HepG2 (cell line): ENCODE data around the gene CENPM. TPM values are rescaled to one million over a fixed set of nuclear protein-coding genes. Genes with fewer than 3 reads are reported as not detected.
A peak's percentile ranks its signal among the peaks of the same experiment; 100 is the strongest.

Experiments
- ATAC-seq: fragments of 200-7000 bp; cut with Tn5 transposase; 3 replicates; pipeline ENCODE4 v1.9.1; 2020; ENCODE audit warnings: mild to moderate bottlenecking, moderate library complexity
- BruUV-seq: library from RNA; stranded (reverse); fragments of 400-500 nt; replicated peaks from 2 replicates; lab custom pipeline; 2021; lab: Mats Ljungman, UMichigan
- CTCF ChIA-PET: fragments of 300-600 bp; formaldehyde crosslinking; extraction: SDS; loops from one replicate; lab custom pipeline; 2021; ENCODE audit warnings: low total read pairs, inconsistent platforms, low intra/inter-chr PET ratio; lab: Yijun Ruan, JAX
- POLR2A ChIA-PET: fragments of 350-600 bp; sonication (Branson Sonifier 250); formaldehyde crosslinking; loops from one replicate; lab custom pipeline; 2020; ENCODE audit warnings: antibody characterized with exemption, inconsistent platforms; lab: Yijun Ruan, JAX
- DNase-seq: peaks from one replicate; pipeline ENCODE4 v3.0.0-alpha.2; 2015; ENCODE audit warnings: low spot score
- FAIRE-seq: peaks from 3 replicates; lab custom pipeline; 2011; peaks lifted over from hg19 to GRCh38; lab: Jason Lieb, UNC
- H2AFZ ChIP-seq: one replicate; pipeline ENCODE4 v1.6.1; 2011; ENCODE audit warnings: low read length, inconsistent platforms
- H3K27ac ChIP-seq: fragments of 300-600 bp; 3 replicates; pipeline ENCODE4 v1.8.0; 2011; ENCODE audit warnings: mixed run types, mild to moderate bottlenecking, mixed read lengths, low read length, inconsistent platforms; ENCODE audit not compliant: insufficient read depth; ENCODE audit errors: extremely low read length
- H3K27me3 ChIP-seq, 2 experiments: fragments of 200-600 bp in 1 of 2; 2 replicates in 1 of 2; 3 replicates in 1 of 2; pipeline versions ENCODE4 v1.6.0 to v1.8.0; 2011; ENCODE audit warnings: low read length in 2 of 2, mild to moderate bottlenecking in 2 of 2, moderate library complexity in 2 of 2, inconsistent platforms in 1 of 2; ENCODE audit not compliant: insufficient read depth in 2 of 2, control insufficient read depth in 1 of 2
- H3K36me3 ChIP-seq, 2 experiments: fragments of 200-600 bp in 1 of 2; replicated peaks in 1 of 2; 2 replicates in 1 of 2; 3 replicates in 1 of 2; pipeline versions ENCODE4 v1.5.1 to v1.8.0; 2011; ENCODE audit warnings: low read length in 2 of 2, inconsistent platforms in 1 of 2; ENCODE audit not compliant: insufficient read depth in 2 of 2, control insufficient read depth in 1 of 2
- H3K4me1 ChIP-seq: 2 replicates; pipeline ENCODE4 v1.5.1; 2012; ENCODE audit warnings: low read length, inconsistent platforms; ENCODE audit not compliant: insufficient read depth
- H3K4me2 ChIP-seq: 2 replicates; pipeline ENCODE4 v1.6.0; 2011; ENCODE audit warnings: low read depth, low read length, inconsistent platforms
- H3K4me3 ChIP-seq, 3 experiments: fragments of 200-600 bp in 1 of 3; sonication (generic), shearing (Covaris generic) in 1 of 3; replicated peaks in 1 of 3; 2 replicates each; pipeline ENCODE4 v1.5.1; 2011 to 2016; ENCODE audit warnings: low read length in 3 of 3, inconsistent platforms in 2 of 3, low read depth in 2 of 3, mild to moderate bottlenecking in 2 of 3, control low read depth in 1 of 3, mixed read lengths in 1 of 3; ENCODE audit not compliant: insufficient read depth in 1 of 3
- H3K79me2 ChIP-seq: one replicate; pipeline ENCODE4 v1.6.1; 2011; ENCODE audit warnings: low read length, inconsistent platforms; ENCODE audit not compliant: insufficient read depth
- H3K9ac ChIP-seq: 2 replicates; pipeline ENCODE4 v1.6.0; 2011; ENCODE audit warnings: mild to moderate bottlenecking, low read depth, low read length, inconsistent platforms; ENCODE audit not compliant: insufficient read depth
- H3K9me3 ChIP-seq: 2 replicates; pipeline ENCODE4 v1.5.1; 2012; ENCODE audit warnings: mild to moderate bottlenecking, low read length
- H4K20me1 ChIP-seq: 2 replicates; pipeline ENCODE4 v1.6.0; 2011; ENCODE audit warnings: inconsistent platforms, mild to moderate bottlenecking, low read length, moderate library complexity; ENCODE audit not compliant: insufficient read depth
- WIZ ChIP-seq: sonication (generic); formaldehyde crosslinking; IDR thresholded peaks from 2 replicates; pipeline ENCODE4 v1.5.1; 2020; ENCODE audit warnings: mild to moderate bottlenecking, missing genetic modification reagents
- ZNF264 ChIP-seq: sonication (generic); formaldehyde crosslinking; IDR thresholded peaks from 2 replicates; pipeline ENCODE4 v1.4.0; 2020; ENCODE audit warnings: missing genetic modification reagents
- WGBS: methylation state at CpG from one replicate; pipeline ENCODE4 v1.1.6; 2017; ENCODE audit warnings: low lambda C conversion rate; 5-methylcytosine and 5-hydroxymethylcytosine counted together
- in situ Hi-C: cut with HindIII; loops from 2 replicates; pipeline ENCODE4 v1.10.0; 2017; ENCODE audit warnings: low pct_unique_long_range_greater_than_20kb; ENCODE audit not compliant: extremely low pct_ligation_motif_present
- intact Hi-C: fragments of 100-400 bp; cut with micrococcal nuclease; formaldehyde crosslinking; loops from one replicate; pipeline ENCODE4 v1.10.0; 2022; ENCODE audit not compliant: unreplicated experiment
- polyA plus RNA-seq, 8 experiments: library from polyadenylated mRNA; depleted of rRNA in 3 of 8; stranded (reverse) in 7 of 8; unstranded in 1 of 8; fragments of >200 nt; fragmentation: Illumina TruSeq in 4 of 8; extraction: Trizol in 4 of 8; gene quantifications; 2 replicates each; pipeline versions ENCODE4 v1.2.1 to v1.2.3, GENCODE V29; 2011 to 2016; ENCODE audit warnings: low read depth in 4 of 8, missing spikeins in 1 of 8, mixed read lengths in 1 of 8; ENCODE audit not compliant: insufficient read depth in 1 of 8
- total RNA-seq, 5 experiments: library from RNA; depleted of rRNA; stranded (reverse); fragments of >200 nt; fragmentation: Illumina TruSeq; extraction: Trizol; gene quantifications; 2 replicates each; pipeline ENCODE4 v1.2.3, GENCODE V29; 2016; ENCODE audit warnings: low read depth in 1 of 5
- TF ChIP-seq, protein P1 (sequence below): sonication (generic); formaldehyde crosslinking; IDR thresholded peaks from 2 replicates; pipeline ENCODE4 v1.4.0; 2020; ENCODE audit warnings: mild to moderate bottlenecking, missing genetic modification reagents
- TF ChIP-seq, protein P2 (sequence below): sonication (generic); formaldehyde crosslinking; IDR thresholded peaks from 2 replicates; pipeline ENCODE4 v1.8.0; 2022; ENCODE audit warnings: missing genetic modification reagents, mild to moderate bottlenecking, inconsistent platforms, borderline replicate concordance
- TF ChIP-seq, protein P3 (sequence below): sonication (generic); formaldehyde crosslinking; IDR thresholded peaks from 2 replicates; pipeline ENCODE4 v1.9.0; 2022; ENCODE audit warnings: missing genetic modification reagents, mild to moderate bottlenecking, borderline replicate concordance
- TF ChIP-seq, protein P4 (sequence below): IDR thresholded peaks from 2 replicates; pipeline ENCODE4 v1.6.1; 2016; ENCODE audit warnings: missing genetic modification reagents, missing compliant biosample characterization

Gene CENPM
- total and polyA plus RNA-seq, 2 of the 13 experiments (the other 11 are each of a cell fraction or from before 2014, with no cell fraction given): 11.2 to 37.3 TPM

DNA sequence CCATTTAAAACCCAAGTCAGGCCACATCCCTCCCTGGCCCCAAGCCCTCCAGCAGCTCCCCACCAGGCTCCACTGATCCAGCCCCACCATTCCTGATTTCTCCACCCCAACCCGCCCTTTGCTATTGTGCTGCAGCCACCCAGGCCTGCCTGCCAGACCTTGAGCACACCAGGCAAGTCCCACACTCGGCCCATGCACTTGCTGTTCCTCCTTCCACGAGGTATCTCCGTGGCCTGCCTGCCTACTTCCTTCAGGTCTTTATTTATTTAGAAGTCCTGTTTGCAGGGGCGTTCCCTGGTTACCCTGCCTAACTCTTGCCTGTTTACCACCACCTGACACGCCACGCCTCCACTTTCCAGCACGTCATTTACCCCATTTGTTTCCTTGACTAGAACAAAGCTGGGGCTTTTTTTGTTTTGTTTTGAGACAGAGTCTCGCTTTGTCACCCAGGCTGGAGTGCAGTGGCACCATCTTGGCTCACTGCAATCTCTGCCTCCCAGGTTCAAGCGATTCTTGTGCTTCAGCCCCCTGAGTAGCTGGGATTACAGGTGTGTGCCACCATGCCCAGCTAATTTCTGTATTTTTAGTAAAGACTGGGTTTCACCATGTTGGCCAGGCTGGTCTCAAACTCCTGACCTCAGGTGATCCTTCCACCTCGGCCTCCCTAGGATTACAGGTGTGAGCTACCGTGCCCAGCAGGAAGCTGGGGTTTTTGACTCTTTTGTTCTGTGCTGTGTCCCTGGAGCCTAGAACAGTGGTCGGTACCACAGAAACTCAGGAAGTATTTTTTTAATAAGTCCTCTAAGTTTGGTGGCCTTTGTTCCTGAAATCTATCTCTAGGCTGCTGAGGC is 6.7 kb downstream of the CENPM start:
- DNase-seq (no peak), FAIRE-seq (no peak), ATAC-seq (no peak)
- Histone ChIP-seq H3K27ac (no peak overlapping the region), H2AFZ (no peak overlapping the region), H3K4me2 (no peak overlapping the region), H3K9ac (no peak overlapping the region), H3K36me3 (peaks cover 11 to 49% of the 10 kb centered on the region in 2 experiments), H3K79me2 (peaks cover 4% of the 10 kb centered on the region), H3K9me3 (no peaks in the 10 kb centered on the region), H3K4me3 (no peak overlapping the region), H3K27me3 (no peaks in the 10 kb centered on the region), H3K4me1 (peaks cover 24% of the 10 kb centered on the region), H4K20me1 (no peaks in the 10 kb centered on the region)
- BruUV-seq: no TSS peak
- ChIA-PET CTCF (interaction anchor here (1.7 to 2.7 kb wide), 3 partner anchors 117 to 243 kb away, joined by 15 to 22 read pairs (median 16); no protein-coding TSS in a partner anchor), POLR2A (interaction anchor here (1.3 to 1.5 kb wide), 2 partner anchors 108 to 140 kb away, joined by 4 read pairs; partner anchors contain the start of genes CCDC134 and SREBF2)
- intact Hi-C loops (no loop called here), in situ Hi-C loops (loop anchor here (5.0 kb wide), 1 partner anchor 243 kb away; the partner anchor contains the start of gene MEI1)
- 93% methylated on average over 13 of the region's 13 CpGs for WGBS
- TF ChIP-seq, protein P1, sequence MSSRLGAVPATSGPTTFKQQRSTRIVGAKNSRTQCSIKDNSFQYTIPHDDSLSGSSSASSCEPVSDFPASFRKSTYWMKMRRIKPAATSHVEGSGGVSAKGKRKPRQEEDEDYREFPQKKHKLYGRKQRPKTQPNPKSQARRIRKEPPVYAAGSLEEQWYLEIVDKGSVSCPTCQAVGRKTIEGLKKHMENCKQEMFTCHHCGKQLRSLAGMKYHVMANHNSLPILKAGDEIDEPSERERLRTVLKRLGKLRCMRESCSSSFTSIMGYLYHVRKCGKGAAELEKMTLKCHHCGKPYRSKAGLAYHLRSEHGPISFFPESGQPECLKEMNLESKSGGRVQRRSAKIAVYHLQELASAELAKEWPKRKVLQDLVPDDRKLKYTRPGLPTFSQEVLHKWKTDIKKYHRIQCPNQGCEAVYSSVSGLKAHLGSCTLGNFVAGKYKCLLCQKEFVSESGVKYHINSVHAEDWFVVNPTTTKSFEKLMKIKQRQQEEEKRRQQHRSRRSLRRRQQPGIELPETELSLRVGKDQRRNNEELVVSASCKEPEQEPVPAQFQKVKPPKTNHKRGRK (CRISPR knock-in tag): peak; percentile 94
- no peak for TF ChIP-seq ZNF264 (CRISPR knock-in tag)

DNA sequence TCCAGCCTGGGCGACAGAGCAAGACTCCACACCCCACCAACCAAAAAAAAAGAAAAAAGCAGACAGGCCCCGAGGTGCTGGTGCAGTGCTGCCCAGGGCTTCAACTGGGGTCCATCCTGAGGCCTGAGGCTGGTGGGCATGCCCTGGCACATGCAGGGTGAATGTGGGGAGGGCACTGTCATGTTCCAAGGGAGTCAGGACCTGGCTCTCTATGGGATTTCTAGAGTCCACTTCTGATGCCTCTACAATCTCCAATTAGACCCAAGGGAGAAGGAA is 10.1 kb downstream of the CENPM start:
- Histone ChIP-seq H4K20me1 (no peaks in the 10 kb centered on the region), H3K27ac (no peak overlapping the region), H3K4me2 (no peak overlapping the region), H3K4me3 (no peak overlapping the region), H3K79me2 (no peaks in the 10 kb centered on the region), H3K9ac (no peak overlapping the region), H3K4me1 (peaks cover 7% of the 10 kb centered on the region), H3K36me3 (peaks cover 9 to 25% of the 10 kb centered on the region in 2 experiments; a peak in 4 of 5 replicates), H3K27me3 (no peaks in the 10 kb centered on the region), H3K9me3 (no peaks in the 10 kb centered on the region), H2AFZ (no peak overlapping the region)
- TF ChIP-seq, protein P2, sequence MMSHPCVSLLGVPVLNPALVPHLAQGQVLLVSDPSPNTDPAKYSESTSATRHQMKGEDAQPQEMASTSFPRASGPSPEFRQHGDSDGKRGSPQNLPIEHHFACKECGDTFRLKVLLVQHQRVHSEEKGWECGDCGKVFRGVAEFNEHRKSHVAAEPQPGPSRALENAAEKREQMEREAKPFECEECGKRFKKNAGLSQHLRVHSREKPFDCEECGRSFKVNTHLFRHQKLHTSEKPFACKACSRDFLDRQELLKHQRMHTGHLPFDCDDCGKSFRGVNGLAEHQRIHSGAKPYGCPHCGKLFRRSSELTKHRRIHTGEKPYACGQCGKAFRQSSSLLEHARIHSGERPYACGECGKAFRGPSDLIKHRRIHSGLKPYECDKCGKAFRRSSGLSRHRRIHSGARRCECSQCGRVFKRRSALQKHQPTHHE (CRISPR knock-in tag): no peak
- TF ChIP-seq, protein P3, sequence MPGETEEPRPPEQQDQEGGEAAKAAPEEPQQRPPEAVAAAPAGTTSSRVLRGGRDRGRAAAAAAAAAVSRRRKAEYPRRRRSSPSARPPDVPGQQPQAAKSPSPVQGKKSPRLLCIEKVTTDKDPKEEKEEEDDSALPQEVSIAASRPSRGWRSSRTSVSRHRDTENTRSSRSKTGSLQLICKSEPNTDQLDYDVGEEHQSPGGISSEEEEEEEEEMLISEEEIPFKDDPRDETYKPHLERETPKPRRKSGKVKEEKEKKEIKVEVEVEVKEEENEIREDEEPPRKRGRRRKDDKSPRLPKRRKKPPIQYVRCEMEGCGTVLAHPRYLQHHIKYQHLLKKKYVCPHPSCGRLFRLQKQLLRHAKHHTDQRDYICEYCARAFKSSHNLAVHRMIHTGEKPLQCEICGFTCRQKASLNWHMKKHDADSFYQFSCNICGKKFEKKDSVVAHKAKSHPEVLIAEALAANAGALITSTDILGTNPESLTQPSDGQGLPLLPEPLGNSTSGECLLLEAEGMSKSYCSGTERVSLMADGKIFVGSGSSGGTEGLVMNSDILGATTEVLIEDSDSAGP (CRISPR knock-in tag): no peak
- TF ChIP-seq WIZ (CRISPR knock-in tag): no peak
- TF ChIP-seq, protein P4, sequence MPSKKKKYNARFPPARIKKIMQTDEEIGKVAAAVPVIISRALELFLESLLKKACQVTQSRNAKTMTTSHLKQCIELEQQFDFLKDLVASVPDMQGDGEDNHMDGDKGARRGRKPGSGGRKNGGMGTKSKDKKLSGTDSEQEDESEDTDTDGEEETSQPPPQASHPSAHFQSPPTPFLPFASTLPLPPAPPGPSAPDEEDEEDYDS (CRISPR knock-in tag): no peak
- FAIRE-seq (no peak), DNase-seq (no peak), ATAC-seq (no peak)
- intact Hi-C loops: no loop called here
- 95% methylated on average over 2 of the region's 2 CpGs for WGBS
- ChIA-PET CTCF (no interaction called here), POLR2A (no interaction called here)
- BruUV-seq: no TSS peak
- in situ Hi-C loops: no loop called here
